Liver (tissue), 3 donors: Measurements from ENCODE around the gene WNK1.
"Not testable (repeated sequence)": the region's sequence is repeated elsewhere in the genome, so short reads cannot be mapped to it uniquely, and the experiment has no call there.

Experiments
- EGR1 ChIP-seq, 2 donors: IDR thresholded peaks; 2 replicates each; pipeline ENCODE4 v1.6.1; 2016 to 2018; ENCODE audit warnings: antibody characterized with exemption in 2 of 2, low read depth in 2 of 2
- GABPA ChIP-seq, 2 donors: IDR thresholded peaks in 1 of 2; conservative IDR thresholded peaks in 1 of 2; 2 replicates each; pipeline ENCODE4 v1.6.1; 2016; ENCODE audit warnings: antibody characterized with exemption in 2 of 2, mild to moderate bottlenecking in 1 of 2, moderate library complexity in 1 of 2
- JUND ChIP-seq, 2 donors: IDR thresholded peaks; 2 replicates each; pipeline ENCODE4 v1.6.1; 2016; ENCODE audit warnings: antibody characterized with exemption in 2 of 2
- RAD21 ChIP-seq, 2 donors: IDR thresholded peaks; 2 replicates each; pipeline ENCODE4 v1.6.1; 2016; ENCODE audit warnings: antibody characterized with exemption in 2 of 2, mild to moderate bottlenecking in 2 of 2
- RXRA ChIP-seq, 2 donors: IDR thresholded peaks; 2 replicates each; pipeline ENCODE4 v1.6.1; 2017 to 2018; ENCODE audit warnings: antibody characterized with exemption in 2 of 2, mild to moderate bottlenecking in 1 of 2
- SP1 ChIP-seq: IDR thresholded peaks from 2 replicates; pipeline ENCODE4 v1.6.1; 2018; ENCODE audit warnings: antibody characterized with exemption, mild to moderate bottlenecking
- TAF1 ChIP-seq: conservative IDR thresholded peaks from 2 replicates; pipeline ENCODE4 v1.6.1; 2016; ENCODE audit warnings: antibody characterized with exemption, mild to moderate bottlenecking
- TF ChIP-seq, protein P1 (sequence below): fragments of 150-350 bp; IDR thresholded peaks from 2 replicates; pipeline ENCODE4 v1.5.1; 2017; ENCODE audit warnings: improper control_type of control experiment, low read depth, low read length; ENCODE audit not compliant: missing input control
- donor health status: healthy.
- donor health status: healthy.

DNA sequence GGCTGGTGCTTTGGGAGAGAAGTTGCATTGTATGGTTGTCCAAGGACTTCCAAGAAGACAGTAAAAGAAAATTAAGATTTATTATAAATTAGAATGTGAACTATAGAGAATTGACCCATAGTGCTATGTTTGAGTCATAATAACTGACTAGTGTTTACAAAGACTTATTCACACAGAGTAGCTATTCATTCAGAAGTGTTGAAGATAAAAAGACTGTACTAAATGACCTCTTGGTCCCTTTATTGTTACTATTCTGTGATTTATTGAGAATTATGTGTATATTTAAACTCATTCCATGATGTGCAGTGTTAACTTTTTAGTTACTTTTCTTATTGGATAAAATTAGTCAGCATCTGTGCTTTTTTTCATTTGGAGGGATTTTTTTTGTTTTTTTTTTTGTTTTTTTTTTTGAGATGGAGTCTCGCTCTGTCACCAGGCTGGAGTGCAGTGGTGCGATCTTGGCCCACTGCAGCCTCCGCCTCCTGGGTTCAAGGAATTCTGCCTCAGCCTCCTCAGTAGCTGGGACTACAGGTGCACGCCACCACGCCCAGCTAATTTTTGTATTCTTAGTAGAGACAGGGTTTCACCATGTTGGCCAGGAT is 24.5 kb downstream of the WNK1 start:
- not testable (repeated sequence) for TF ChIP-seq RAD21 (IDR thresholded peaks at IDR 0.05); EGR1 (IDR thresholded peaks at IDR 0.05; ENCODE audit: low read depth in 2 of 2); RXRA (IDR thresholded peaks at IDR 0.05); GABPA (IDR thresholded peaks at IDR 0.05 in 1 of 2, conservative IDR thresholded peaks at IDR 0.05 in 1 of 2); TAF1; JUND (IDR thresholded peaks at IDR 0.05); SP1
- TF ChIP-seq, protein P1, sequence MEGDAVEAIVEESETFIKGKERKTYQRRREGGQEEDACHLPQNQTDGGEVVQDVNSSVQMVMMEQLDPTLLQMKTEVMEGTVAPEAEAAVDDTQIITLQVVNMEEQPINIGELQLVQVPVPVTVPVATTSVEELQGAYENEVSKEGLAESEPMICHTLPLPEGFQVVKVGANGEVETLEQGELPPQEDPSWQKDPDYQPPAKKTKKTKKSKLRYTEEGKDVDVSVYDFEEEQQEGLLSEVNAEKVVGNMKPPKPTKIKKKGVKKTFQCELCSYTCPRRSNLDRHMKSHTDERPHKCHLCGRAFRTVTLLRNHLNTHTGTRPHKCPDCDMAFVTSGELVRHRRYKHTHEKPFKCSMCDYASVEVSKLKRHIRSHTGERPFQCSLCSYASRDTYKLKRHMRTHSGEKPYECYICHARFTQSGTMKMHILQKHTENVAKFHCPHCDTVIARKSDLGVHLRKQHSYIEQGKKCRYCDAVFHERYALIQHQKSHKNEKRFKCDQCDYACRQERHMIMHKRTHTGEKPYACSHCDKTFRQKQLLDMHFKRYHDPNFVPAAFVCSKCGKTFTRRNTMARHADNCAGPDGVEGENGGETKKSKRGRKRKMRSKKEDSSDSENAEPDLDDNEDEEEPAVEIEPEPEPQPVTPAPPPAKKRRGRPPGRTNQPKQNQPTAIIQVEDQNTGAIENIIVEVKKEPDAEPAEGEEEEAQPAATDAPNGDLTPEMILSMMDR: not testable (repeated sequence)
